Stomach (tissue), 9 donors: ENCODE measurements around the gene TAS2R16. TPM values are rescaled to one million over a fixed set of nuclear protein-coding genes. Genes with fewer than 3 reads are reported as not detected.

ENCODE experiments used
- DNase-seq, 2 donors: peaks; one replicate each; pipeline versions ENCODE4 v3.0.0 to v3.0.0-alpha.2; 2013 to 2019
- H3K27ac ChIP-seq, 5 donors: fragments of 200-600 bp in 4 of 5; sonication (generic) in 4 of 5; one replicate each; pipeline ENCODE4 v1.5.1; 2013 to 2019; ENCODE audit warnings: mild to moderate bottlenecking in 1 of 5, moderate library complexity in 1 of 5
- H3K27me3 ChIP-seq, 3 donors: fragments of 200-600 bp; sonication (generic); one replicate each; pipeline ENCODE4 v1.5.1; 2017 to 2019; ENCODE audit warnings: mixed run types in 1 of 3
- H3K36me3 ChIP-seq, 4 donors: fragments of 200-600 bp; sonication (generic); 1 replicate in 3 of 4; 2 replicates in 1 of 4; pipeline ENCODE4 v1.5.1; 2016 to 2019
- H3K4me1 ChIP-seq, 4 donors: fragments of 200-600 bp; sonication (generic); one replicate each; pipeline ENCODE4 v1.5.1; 2016 to 2019
- H3K4me3 ChIP-seq, 4 donors: fragments of 200-600 bp; sonication (generic) in 3 of 4; one replicate each; pipeline ENCODE4 v1.5.1; 2016 to 2019; ENCODE audit warnings: mild to moderate bottlenecking in 1 of 4
- H3K9me3 ChIP-seq, 4 donors: fragments of 200-600 bp; sonication (generic); one replicate each; pipeline ENCODE4 v1.5.1; 2016 to 2019
- EP300 ChIP-seq: sonication (generic); formaldehyde crosslinking; IDR thresholded peaks from one replicate; pipeline ENCODE4 v1.6.1; 2017; ENCODE audit warnings: antibody characterized with exemption
- POLR2A ChIP-seq, 4 donors: fragments of 450-650 bp; IDR thresholded peaks; one replicate each; pipeline ENCODE4 v1.6.1; 2016; ENCODE audit warnings: antibody characterized with exemption in 4 of 4, control low read depth in 2 of 4, mild to moderate bottlenecking in 1 of 4, moderate library complexity in 1 of 4
- POLR2AphosphoS5 ChIP-seq, 3 donors: sonication (generic); formaldehyde crosslinking; IDR thresholded peaks; one replicate each; pipeline ENCODE4 v1.6.1; 2016; ENCODE audit warnings: antibody characterized with exemption in 3 of 3
- WGBS, 5 donors: extraction: QIAGEN DNeasy Blood & Tissue Kit in 3 of 5; methylation state at CpG; one replicate each; pipeline versions ENCODE4 v1.1.5 to v1.1.7; 2013 to 2018; 5-methylcytosine and 5-hydroxymethylcytosine counted together
- intact Hi-C: fragments of 100-400 bp; cut with DNase I; formaldehyde crosslinking; loops from one replicate; pipeline ENCODE4 v1.15.1; 2023; ENCODE audit warnings: low total_unique reads
- polyA plus RNA-seq, 3 donors: library from polyadenylated mRNA; stranded (reverse); fragments of 200-250 nt; gene quantifications; one replicate each; pipeline ENCODE4 v1.2.3, GENCODE V29; 2013
- total RNA-seq, 5 donors: library from RNA; depleted of rRNA; stranded (reverse); fragments of >200 nt; gene quantifications; one replicate each; pipeline versions ENCODE4 v1.1.0 to v1.2.3, GENCODE V29; 2014 to 2016
- TF ChIP-seq, protein P1 (sequence below), 7 experiments: fragments of 450-650 bp in 4 of 7; fragments of 200-600 bp in 3 of 7; sonication (generic) in 3 of 7; IDR thresholded peaks; one replicate each; pipeline ENCODE4 v1.5.1; 2016 to 2019; ENCODE audit warnings: antibody characterized with exemption in 7 of 7, control low read depth in 2 of 7, mild to moderate bottlenecking in 1 of 7
- donor health status: healthy with polysubstance abuse.
- donor health status: Bipolar disorder and iron deficiency.
- donor health status: healthy.

The TAS2R16 gene
- total and polyA plus RNA-seq, 8 donors: not detected

DNA sequence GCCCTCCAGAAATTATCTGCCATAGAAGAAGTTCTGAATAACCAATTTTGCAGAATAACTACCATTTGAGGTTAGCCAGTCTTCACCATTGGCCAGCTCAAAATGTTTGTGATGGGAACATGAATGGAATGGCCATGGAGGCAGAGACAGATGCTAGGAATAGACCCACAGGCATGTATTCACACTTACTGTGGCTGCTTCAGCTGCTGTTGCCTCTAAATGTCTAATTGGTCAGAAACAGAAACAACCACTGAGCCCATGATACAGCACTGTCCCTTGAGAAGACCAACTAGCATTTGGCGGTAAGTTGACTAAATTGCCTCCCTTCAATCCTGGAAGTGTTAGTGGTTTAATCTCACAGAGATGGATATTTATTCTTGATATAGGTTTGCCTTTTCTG lies 38.6 kb upstream of the TAS2R16 start:
- H3K4me1 ChIP-seq: no peaks in the 10 kb centered on the region
- intact Hi-C loops: no loop called here
- peaks cover 0 to 4% (median 0%) of the 10 kb centered on the region in 4 donors for H3K9me3 ChIP-seq
- no peak for DNase-seq
- no peaks in the 10 kb centered on the region for H3K27me3 ChIP-seq
- no peak overlapping the region for H3K27ac ChIP-seq
- TF ChIP-seq POLR2A (IDR thresholded peaks at IDR 0.05) (no peak), POLR2AphosphoS5 (IDR thresholded peaks at IDR 0.05) (no peak), EP300 (no peak)
- TF ChIP-seq, protein P1, sequence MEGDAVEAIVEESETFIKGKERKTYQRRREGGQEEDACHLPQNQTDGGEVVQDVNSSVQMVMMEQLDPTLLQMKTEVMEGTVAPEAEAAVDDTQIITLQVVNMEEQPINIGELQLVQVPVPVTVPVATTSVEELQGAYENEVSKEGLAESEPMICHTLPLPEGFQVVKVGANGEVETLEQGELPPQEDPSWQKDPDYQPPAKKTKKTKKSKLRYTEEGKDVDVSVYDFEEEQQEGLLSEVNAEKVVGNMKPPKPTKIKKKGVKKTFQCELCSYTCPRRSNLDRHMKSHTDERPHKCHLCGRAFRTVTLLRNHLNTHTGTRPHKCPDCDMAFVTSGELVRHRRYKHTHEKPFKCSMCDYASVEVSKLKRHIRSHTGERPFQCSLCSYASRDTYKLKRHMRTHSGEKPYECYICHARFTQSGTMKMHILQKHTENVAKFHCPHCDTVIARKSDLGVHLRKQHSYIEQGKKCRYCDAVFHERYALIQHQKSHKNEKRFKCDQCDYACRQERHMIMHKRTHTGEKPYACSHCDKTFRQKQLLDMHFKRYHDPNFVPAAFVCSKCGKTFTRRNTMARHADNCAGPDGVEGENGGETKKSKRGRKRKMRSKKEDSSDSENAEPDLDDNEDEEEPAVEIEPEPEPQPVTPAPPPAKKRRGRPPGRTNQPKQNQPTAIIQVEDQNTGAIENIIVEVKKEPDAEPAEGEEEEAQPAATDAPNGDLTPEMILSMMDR (IDR thresholded peaks at IDR 0.05): no peak
- no peaks in the 10 kb centered on the region for H3K36me3 ChIP-seq
- H3K4me3 ChIP-seq: no peak overlapping the region
- WGBS, 5 donors: 88 to 100% (median 100%) methylated on average over 1 of the region's 1 CpG

DNA sequence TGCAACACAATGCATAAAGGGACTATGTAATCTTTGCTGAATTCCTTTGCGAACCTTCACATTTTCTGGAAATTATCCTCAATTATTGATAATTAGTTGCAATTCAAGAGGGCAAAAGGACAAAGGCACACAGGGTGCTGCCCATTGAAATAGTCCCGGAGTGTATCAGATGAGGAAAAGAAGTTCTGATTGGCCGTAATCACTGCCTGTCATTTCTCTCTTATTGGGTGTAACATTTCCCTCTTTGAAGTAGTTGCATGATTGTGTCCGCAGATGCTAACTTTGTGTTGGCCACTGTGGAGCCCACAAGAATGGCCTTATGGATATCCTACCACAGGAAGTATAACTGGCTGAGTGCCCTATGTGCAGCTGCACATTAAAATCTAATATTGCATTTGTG lies 35.1 kb upstream of the TAS2R16 start:
- Histone ChIP-seq H3K27me3 (no peaks in the 10 kb centered on the region), H3K36me3 (no peaks in the 10 kb centered on the region), H3K4me3 (no peak overlapping the region), H3K27ac (no peak overlapping the region), H3K9me3 (peaks cover 0 to 4% (median 0%) of the 10 kb centered on the region in 4 donors), H3K4me1 (no peaks in the 10 kb centered on the region)
- no peak for TF ChIP-seq EP300
- TF ChIP-seq, protein P1 (IDR thresholded peaks at IDR 0.05): no peak
- no peak for TF ChIP-seq POLR2AphosphoS5 (IDR thresholded peaks at IDR 0.05)
- no peak for TF ChIP-seq POLR2A (IDR thresholded peaks at IDR 0.05)
- intact Hi-C loops: no loop called here
- DNase-seq: no peak
- WGBS, 5 donors: 84 to 94% (median 91%) methylated on average over 4 of the region's 4 CpGs

DNA sequence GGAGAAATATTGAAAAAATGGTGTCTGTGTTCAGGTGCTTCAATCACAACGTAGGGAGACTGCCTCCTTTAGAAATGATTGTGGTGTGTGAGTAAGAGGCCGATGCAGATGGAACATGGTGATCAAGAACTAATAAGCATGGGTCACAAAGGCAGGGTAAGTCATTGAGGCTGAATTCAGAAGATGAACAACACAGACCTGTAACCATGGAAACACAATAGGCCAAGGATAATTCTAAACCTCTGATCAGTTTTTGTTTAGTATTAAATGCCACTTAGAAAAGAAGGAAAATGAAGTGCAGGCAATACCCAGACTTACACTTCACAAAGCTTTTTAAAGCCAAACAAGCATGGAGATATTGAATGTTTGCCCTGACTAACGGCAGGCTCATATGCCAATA lies 32.8 kb upstream of the TAS2R16 start:
- WGBS, 5 donors: 47 to 72% (median 58%) methylated on average over 3 of the region's 3 CpGs
- Histone ChIP-seq H3K36me3 (no peaks in the 10 kb centered on the region), H3K9me3 (no peaks in the 10 kb centered on the region), H3K27me3 (no peaks in the 10 kb centered on the region), H3K27ac (no peak overlapping the region), H3K4me3 (no peak overlapping the region), H3K4me1 (no peaks in the 10 kb centered on the region)
- TF ChIP-seq EP300 (no peak), POLR2AphosphoS5 (IDR thresholded peaks at IDR 0.05) (no peak), POLR2A (IDR thresholded peaks at IDR 0.05) (no peak)
- TF ChIP-seq, protein P1 (IDR thresholded peaks at IDR 0.05): no peak
- no peak for DNase-seq
- intact Hi-C loops: no loop called here

DNA sequence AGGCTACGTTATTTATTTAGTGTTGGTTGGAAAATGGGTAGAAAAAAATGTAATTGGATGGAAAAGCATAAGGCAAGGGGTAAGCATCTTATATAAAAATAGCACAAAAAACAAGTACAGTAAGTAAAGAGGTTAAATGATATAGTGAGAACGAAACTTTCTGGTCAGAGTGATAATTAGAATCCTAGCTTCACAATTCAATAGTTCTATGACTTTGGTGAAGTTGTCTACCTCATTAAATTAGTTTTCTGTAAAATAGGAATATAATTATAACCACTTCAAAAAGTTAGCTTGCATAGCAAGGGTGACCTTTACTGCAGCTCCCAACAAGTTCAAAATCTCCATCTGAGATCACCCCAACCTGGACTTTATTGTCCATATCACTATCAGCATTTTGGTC lies 30.8 kb upstream of the TAS2R16 start:
- intact Hi-C loops: no loop called here

More for the DNA sequence above, 30.8 kb upstream of the TAS2R16 start:
- TF ChIP-seq POLR2AphosphoS5 (IDR thresholded peaks at IDR 0.05) (no peak), EP300 (no peak), POLR2A (IDR thresholded peaks at IDR 0.05) (no peak)
- TF ChIP-seq, protein P1 (IDR thresholded peaks at IDR 0.05): no peak
- no peaks in the 10 kb centered on the region for H3K4me1 ChIP-seq
- H3K9me3 ChIP-seq: no peaks in the 10 kb centered on the region
- H3K27me3 ChIP-seq: no peaks in the 10 kb centered on the region
- WGBS, 5 donors: 72 to 89% (median 82%) methylated on average over 2 of the region's 2 CpGs
- no peak overlapping the region for H3K4me3 ChIP-seq
- H3K36me3 ChIP-seq: no peaks in the 10 kb centered on the region
- no peak for DNase-seq
- no peak overlapping the region for H3K27ac ChIP-seq
